Measurements from ENCODE around the gene ZNF266.

The ZNF266 gene

GRCh38 chr19:9435279-9436268 lies at the start of gene ZNF266:
Gene ZNF266, minus strand, starts transcription at chr19:9435573. Its CDS starts 15,484 bp downstream, at chr19:9420089.
- H3K4me3 ChIP-seq (ENCODE audit: low read depth, low read length), result peak within 1 kb of the TSS; percentile 96
- peaks cover 14% of the 10 kb centered on the region for H3K36me3 ChIP-seq (ENCODE audit: control insufficient read depth, insufficient read depth, low read length)
- H3K9me3 ChIP-seq (ENCODE audit: control insufficient read depth, insufficient read depth, low read depth, low read length), result peaks cover 21% of the 10 kb centered on the region
- peak within 1 kb of the TSS; percentile 72 for H3K27ac ChIP-seq (ENCODE audit: low read depth, low read length)
- H3K4me1 ChIP-seq (ENCODE audit: control insufficient read depth, insufficient read depth, low read length), result 0 out of 2 replicates have a peak, but pooled peaks cover 2% of the 10 kb centered on the region
- no peaks in the 10 kb centered on the region for H3K27me3 ChIP-seq (ENCODE audit: control insufficient read depth, insufficient read depth, low read length)
- peak within 1 kb of the TSS; percentile 89 for H3K9ac ChIP-seq (ENCODE audit: low read length)

- no peaks in the 10 kb centered on the region for H3K27me3 ChIP-seq (ENCODE audit: control insufficient read depth, insufficient read depth, low read length)
- peaks cover 59% of the 10 kb centered on the region for H3K9me3 ChIP-seq (ENCODE audit: control insufficient read depth, insufficient read depth, low read depth, low read length)
- H3K36me3 ChIP-seq (ENCODE audit: control insufficient read depth, insufficient read depth, low read length), result no peaks in the 10 kb centered on the region
- H3K4me3 ChIP-seq (ENCODE audit: low read depth, low read length), result no peak overlapping the region
- no peak overlapping the region for H3K9ac ChIP-seq (ENCODE audit: low read length)
- H3K27ac ChIP-seq (ENCODE audit: low read depth, low read length), result no peak overlapping the region
- no peaks in the 10 kb centered on the region for H3K4me1 ChIP-seq (ENCODE audit: control insufficient read depth, insufficient read depth, low read length)
Observed at GRCh38 chr19:9485140-9485539, 49.8 kb upstream of the ZNF266 start.

GRCh38 chr19:9474975-9475374 lies 39.6 kb upstream of the ZNF266 start:
- no peaks in the 10 kb centered on the region for H3K4me1 ChIP-seq (ENCODE audit: control insufficient read depth, insufficient read depth, low read length)
- no peak overlapping the region for H3K27ac ChIP-seq (ENCODE audit: low read depth, low read length)
- peaks cover 87% of the 10 kb centered on the region for H3K9me3 ChIP-seq (ENCODE audit: control insufficient read depth, insufficient read depth, low read depth, low read length)
- no peak overlapping the region for H3K9ac ChIP-seq (ENCODE audit: low read length)
- H3K36me3 ChIP-seq (ENCODE audit: control insufficient read depth, insufficient read depth, low read length), result peaks cover 5% of the 10 kb centered on the region; the same call in 1 of the 2 replicates
- no peak overlapping the region for H3K4me3 ChIP-seq (ENCODE audit: low read depth, low read length)
- H3K27me3 ChIP-seq (ENCODE audit: control insufficient read depth, insufficient read depth, low read length), result no peaks in the 10 kb centered on the region

GRCh38 chr19:9467161-9467560 lies 31.8 kb upstream of the ZNF266 start:
- peaks cover 93% of the 10 kb centered on the region for H3K9me3 ChIP-seq (ENCODE audit: control insufficient read depth, insufficient read depth, low read depth, low read length)
- H3K27ac ChIP-seq (ENCODE audit: low read depth, low read length), result no peak overlapping the region
- no peak overlapping the region for H3K4me3 ChIP-seq (ENCODE audit: low read depth, low read length)
- no peak overlapping the region for H3K9ac ChIP-seq (ENCODE audit: low read length)
- no peaks in the 10 kb centered on the region for H3K4me1 ChIP-seq (ENCODE audit: control insufficient read depth, insufficient read depth, low read length)
- H3K36me3 ChIP-seq (ENCODE audit: control insufficient read depth, insufficient read depth, low read length), result peaks cover 3% of the 10 kb centered on the region; the same call in 1 of the 2 replicates
- H3K27me3 ChIP-seq (ENCODE audit: control insufficient read depth, insufficient read depth, low read length), result no peaks in the 10 kb centered on the region

- Histone ChIP-seq H3K9ac (ENCODE audit: low read length) (no peak overlapping the region), H3K36me3 (ENCODE audit: control insufficient read depth, insufficient read depth, low read length) (no peaks in the 10 kb centered on the region), H3K4me1 (ENCODE audit: control insufficient read depth, insufficient read depth, low read length) (no peaks in the 10 kb centered on the region), H3K4me3 (ENCODE audit: low read depth, low read length) (no peak overlapping the region), H3K27ac (ENCODE audit: low read depth, low read length) (no peak overlapping the region), H3K27me3 (ENCODE audit: control insufficient read depth, insufficient read depth, low read length) (no peaks in the 10 kb centered on the region), H3K9me3 (ENCODE audit: control insufficient read depth, insufficient read depth, low read depth, low read length) (peaks cover 95% of the 10 kb centered on the region)
Observed at GRCh38 chr19:9461938-9462337, 26.6 kb upstream of the ZNF266 start.

- H3K27me3 ChIP-seq (ENCODE audit: control insufficient read depth, insufficient read depth, low read length), result no peaks in the 10 kb centered on the region
- H3K27ac ChIP-seq (ENCODE audit: low read depth, low read length), result no peak overlapping the region
- H3K36me3 ChIP-seq (ENCODE audit: control insufficient read depth, insufficient read depth, low read length), result no peaks in the 10 kb centered on the region
- H3K9me3 ChIP-seq (ENCODE audit: control insufficient read depth, insufficient read depth, low read depth, low read length), result peaks cover 93% of the 10 kb centered on the region
- no peak overlapping the region for H3K4me3 ChIP-seq (ENCODE audit: low read depth, low read length)
- no peak overlapping the region for H3K9ac ChIP-seq (ENCODE audit: low read length)
- no peaks in the 10 kb centered on the region for H3K4me1 ChIP-seq (ENCODE audit: control insufficient read depth, insufficient read depth, low read length)
Observed at GRCh38 chr19:9456018-9456689, 20.8 kb upstream of the ZNF266 start.

- Histone ChIP-seq H3K9ac (ENCODE audit: low read length) (no peak overlapping the region), H3K4me3 (ENCODE audit: low read depth, low read length) (no peak overlapping the region), H3K27me3 (ENCODE audit: control insufficient read depth, insufficient read depth, low read length) (no peaks in the 10 kb centered on the region), H3K36me3 (ENCODE audit: control insufficient read depth, insufficient read depth, low read length) (no peaks in the 10 kb centered on the region), H3K27ac (ENCODE audit: low read depth, low read length) (no peak overlapping the region), H3K4me1 (ENCODE audit: control insufficient read depth, insufficient read depth, low read length) (no peaks in the 10 kb centered on the region), H3K9me3 (ENCODE audit: control insufficient read depth, insufficient read depth, low read depth, low read length) (peaks cover 91% of the 10 kb centered on the region)
Observed at GRCh38 chr19:9453953-9454352, 18.6 kb upstream of the ZNF266 start.

- no peaks in the 10 kb centered on the region for H3K36me3 ChIP-seq (ENCODE audit: control insufficient read depth, insufficient read depth, low read length)
- H3K4me3 ChIP-seq (ENCODE audit: low read depth, low read length), result no peak overlapping the region
- H3K4me1 ChIP-seq (ENCODE audit: control insufficient read depth, insufficient read depth, low read length), result no peaks in the 10 kb centered on the region
- no peak overlapping the region for H3K9ac ChIP-seq (ENCODE audit: low read length)
- H3K27ac ChIP-seq (ENCODE audit: low read depth, low read length), result no peak overlapping the region
- peaks cover 83% of the 10 kb centered on the region for H3K9me3 ChIP-seq (ENCODE audit: control insufficient read depth, insufficient read depth, low read depth, low read length)
- H3K27me3 ChIP-seq (ENCODE audit: control insufficient read depth, insufficient read depth, low read length), result no peaks in the 10 kb centered on the region
Observed at GRCh38 chr19:9445037-9445436, 9.7 kb upstream of the ZNF266 start.

GRCh38 chr19:9436358-9436757 lies 985 bp upstream of the ZNF266 start:
- H3K9ac ChIP-seq (ENCODE audit: low read length), result no peak overlapping the region
- H3K27ac ChIP-seq (ENCODE audit: low read depth, low read length), result no peak overlapping the region
- H3K4me3 ChIP-seq (ENCODE audit: low read depth, low read length), result peak overlapping the region; percentile 96
- no peaks in the 10 kb centered on the region for H3K27me3 ChIP-seq (ENCODE audit: control insufficient read depth, insufficient read depth, low read length)
- H3K9me3 ChIP-seq (ENCODE audit: control insufficient read depth, insufficient read depth, low read depth, low read length), result peaks cover 23% of the 10 kb centered on the region
- 0 out of 2 replicates have a peak, but pooled peaks cover 2% of the 10 kb centered on the region for H3K4me1 ChIP-seq (ENCODE audit: control insufficient read depth, insufficient read depth, low read length)
- H3K36me3 ChIP-seq (ENCODE audit: control insufficient read depth, insufficient read depth, low read length), result peaks cover 9% of the 10 kb centered on the region; the same call in 1 of the 2 replicates

- H3K4me1 ChIP-seq (ENCODE audit: control insufficient read depth, insufficient read depth, low read length), result 0 out of 2 replicates have a peak, but pooled peaks cover 2% of the 10 kb centered on the region
- no peak overlapping the region for H3K4me3 ChIP-seq (ENCODE audit: low read depth, low read length)
- no peak overlapping the region for H3K27ac ChIP-seq (ENCODE audit: low read depth, low read length)
- peaks cover 21% of the 10 kb centered on the region for H3K36me3 ChIP-seq (ENCODE audit: control insufficient read depth, insufficient read depth, low read length)
- H3K27me3 ChIP-seq (ENCODE audit: control insufficient read depth, insufficient read depth, low read length), result no peaks in the 10 kb centered on the region
- H3K9ac ChIP-seq (ENCODE audit: low read length), result no peak overlapping the region
- no peaks in the 10 kb centered on the region; the same call in none of the 2 replicates for H3K9me3 ChIP-seq (ENCODE audit: control insufficient read depth, insufficient read depth, low read depth, low read length)
Observed at GRCh38 chr19:9431475-9431874, 3.9 kb downstream of the ZNF266 start.

GRCh38 chr19:9430444-9430843 lies 4.9 kb downstream of the ZNF266 start:
- peaks cover 27% of the 10 kb centered on the region for H3K36me3 ChIP-seq (ENCODE audit: control insufficient read depth, insufficient read depth, low read length)

More at GRCh38 chr19:9430444-9430843, 4.9 kb downstream of the ZNF266 start:
- H3K9me3 ChIP-seq (ENCODE audit: control insufficient read depth, insufficient read depth, low read depth, low read length), result no peaks in the 10 kb centered on the region; the same call in 1 of the 2 replicates
- H3K4me1 ChIP-seq (ENCODE audit: control insufficient read depth, insufficient read depth, low read length), result 0 out of 2 replicates have a peak, but pooled peaks cover 2% of the 10 kb centered on the region
- H3K9ac ChIP-seq (ENCODE audit: low read length), result no peak overlapping the region
- no peak overlapping the region for H3K27ac ChIP-seq (ENCODE audit: low read depth, low read length)
- H3K27me3 ChIP-seq (ENCODE audit: control insufficient read depth, insufficient read depth, low read length), result no peaks in the 10 kb centered on the region
- H3K4me3 ChIP-seq (ENCODE audit: low read depth, low read length), result no peak overlapping the region

Data from HUES6 (cell line).